PC-9 (cell line): Measurements from ENCODE around the gene SCP2. TPM values are rescaled to one million over a fixed set of nuclear protein-coding genes. Genes with fewer than 3 reads are reported as not detected.

Experiments
- BruUV-seq: library from RNA; stranded (reverse); fragments of 400-500 nt; replicated peaks from 2 replicates; lab custom pipeline; 2021; lab: Mats Ljungman, UMichigan
- CTCF ChIA-PET: fragments of 300-600 bp; sonication (Branson Sonifier 250); formaldehyde crosslinking; loops from one replicate; lab custom pipeline; 2022; ENCODE audit warnings: antibody characterized with exemption; lab: Charles Lee
- POLR2A ChIA-PET: fragments of 300-600 bp; sonication (Branson Sonifier 250); formaldehyde crosslinking; loops from one replicate; lab custom pipeline; 2022; ENCODE audit warnings: antibody characterized with exemption; ENCODE audit not compliant: unreplicated experiment; lab: Charles Lee
- DNase-seq, 2 experiments: peaks; one replicate each; pipeline versions ENCODE4 v3.0.0 to v3.0.0-alpha.2; 2015 to 2022; ENCODE audit warnings: mixed read lengths in 1 of 2
- H2AFZ ChIP-seq: fragments of 200-600 bp; sonication (generic); 2 replicates; pipeline ENCODE4 v1.8.1; 2017; ENCODE audit warnings: antibody characterized with exemption
- H3F3A ChIP-seq: fragments of 200-600 bp; sonication (generic); 2 replicates; pipeline ENCODE4 v1.8.1; 2017; ENCODE audit warnings: antibody characterized with exemption, mild to moderate bottlenecking, low read depth; ENCODE audit not compliant: insufficient read depth
- H3K27ac ChIP-seq: fragments of 200-600 bp; sonication (generic); 2 replicates; pipeline ENCODE4 v1.6.1; 2016; ENCODE audit warnings: mixed run types
- H3K27me3 ChIP-seq: fragments of 200-600 bp; sonication (generic); 2 replicates; pipeline ENCODE4 v1.6.1; 2016; ENCODE audit warnings: low read depth, mixed run types; ENCODE audit not compliant: insufficient read depth
- H3K36me3 ChIP-seq: fragments of 200-600 bp; sonication (generic); 2 replicates; pipeline ENCODE4 v1.6.1; 2016; ENCODE audit warnings: low read depth, mixed run types
- H3K4me1 ChIP-seq: fragments of 200-600 bp; sonication (generic); replicated peaks from 2 replicates; pipeline ENCODE4 v1.6.1; 2016; ENCODE audit warnings: mixed run types; ENCODE audit not compliant: insufficient read depth
- H3K4me2 ChIP-seq: fragments of 200-600 bp; sonication (generic); 2 replicates; pipeline ENCODE4 v1.6.1; 2017; ENCODE audit warnings: mixed run types
- H3K4me3 ChIP-seq: fragments of 200-600 bp; sonication (generic); 2 replicates; pipeline ENCODE4 v1.6.1; 2016; ENCODE audit warnings: mixed run types
- H3K79me2 ChIP-seq: fragments of 200-600 bp; sonication (generic); 2 replicates; pipeline ENCODE4 v1.6.1; 2017; ENCODE audit warnings: low read depth, mixed run types
- H3K9me2 ChIP-seq: fragments of 200-600 bp; sonication (generic); 2 replicates; pipeline ENCODE4 v1.8.1; 2017; ENCODE audit warnings: mild to moderate bottlenecking; ENCODE audit not compliant: insufficient read depth
- H3K9me3 ChIP-seq: fragments of 200-600 bp; sonication (generic); 2 replicates; pipeline ENCODE4 v1.8.1; 2016; ENCODE audit warnings: low read depth; ENCODE audit not compliant: insufficient read depth
- H4K20me1 ChIP-seq: fragments of 200-600 bp; sonication (generic); 2 replicates; pipeline ENCODE4 v1.8.1; 2017; ENCODE audit not compliant: insufficient read depth
- CTCF ChIP-seq: fragments of 200-600 bp; sonication (generic); conservative IDR thresholded peaks from 2 replicates; pipeline ENCODE4 v1.6.1; 2017; ENCODE audit warnings: mixed run types, antibody characterized with exemption, mild to moderate bottlenecking, moderate library complexity
- EZH2 ChIP-seq: fragments of 200-600 bp; sonication (generic); IDR thresholded peaks from 2 replicates; pipeline ENCODE4 v1.8.0; 2017; ENCODE audit warnings: antibody characterized with exemption, low read depth
- intact Hi-C: fragments of 100-400 bp; cut with micrococcal nuclease; formaldehyde crosslinking; loops from one replicate; pipeline ENCODE4 v1.10.0; 2022; ENCODE audit not compliant: unreplicated experiment
- total RNA-seq: library from RNA; stranded (reverse); gene quantifications from 2 replicates; pipeline ENCODE4 v1.2.3, GENCODE V29; 2021

The SCP2 gene
- total RNA-seq, 1 experiment from 2014 or later, result 87.8 TPM

- POLR2A ChIA-PET, result no interaction called here
- Histone ChIP-seq H2AFZ (no peak overlapping the region), H3K36me3 (no peaks in the 10 kb centered on the region), H3K9me2 (no peaks in the 10 kb centered on the region), H3K27me3 (no peaks in the 10 kb centered on the region), H3K79me2 (no peaks in the 10 kb centered on the region), H3K4me2 (no peak overlapping the region), H3K27ac (no peak overlapping the region), H3K4me1 (no peaks in the 10 kb centered on the region), H3F3A (no peaks in the 10 kb centered on the region), H3K9me3 (no peaks in the 10 kb centered on the region), H3K4me3 (no peak overlapping the region), H4K20me1 (no peaks in the 10 kb centered on the region)
- CTCF ChIA-PET, result no interaction called here
- no TSS peak for BruUV-seq
- no peak for TF ChIP-seq EZH2
- DNase-seq, result no peak
- intact Hi-C loops, result loop anchor here (10.0 kb wide), 1 partner anchor 89 kb away; no protein-coding TSS in a partner anchor
Observed at GRCh38 chr1:53085405-53085804, 158.3 kb downstream of the SCP2 start.

GRCh38 chr1:53086491-53087070, 159.5 kb downstream of the SCP2 start:
- CTCF ChIA-PET, result interaction anchor here (0.6 kb wide), 1 partner anchor 161 kb away, joined by 5 read pairs; no protein-coding TSS in a partner anchor
- Histone ChIP-seq H3K27me3 (no peaks in the 10 kb centered on the region), H3K9me3 (no peaks in the 10 kb centered on the region), H3F3A (no peaks in the 10 kb centered on the region), H3K9me2 (no peaks in the 10 kb centered on the region), H2AFZ (no peak overlapping the region), H3K4me2 (no peak overlapping the region), H4K20me1 (no peaks in the 10 kb centered on the region), H3K4me3 (no peak overlapping the region), H3K36me3 (no peaks in the 10 kb centered on the region), H3K4me1 (peaks cover 9% of the 10 kb centered on the region; the same call in 1 of the 2 replicates), H3K27ac (no peak overlapping the region), H3K79me2 (no peaks in the 10 kb centered on the region)
- no peak for DNase-seq
- POLR2A ChIA-PET, result interaction anchor here (0.6 kb wide), 1 partner anchor 252 kb away, joined by 3 read pairs; no protein-coding TSS in a partner anchor
- BruUV-seq, result no TSS peak
- intact Hi-C loops, result loop anchor here (10.0 kb wide), 1 partner anchor 88 kb away; no protein-coding TSS in a partner anchor
- TF ChIP-seq CTCF, result no peak
- no peak for TF ChIP-seq EZH2

- H3K27ac ChIP-seq, result no peak overlapping the region
- H3K4me1 ChIP-seq, result peaks cover 9% of the 10 kb centered on the region; the same call in 1 of the 2 replicates
- no peak overlapping the region for H3K4me2 ChIP-seq
- no peaks in the 10 kb centered on the region for H3K79me2 ChIP-seq
- H3K4me3 ChIP-seq, result no peak overlapping the region
- no peaks in the 10 kb centered on the region for H3K36me3 ChIP-seq
- BruUV-seq, result no TSS peak
- TF ChIP-seq EZH2, result no peak
- H3K9me3 ChIP-seq, result no peaks in the 10 kb centered on the region
- no peaks in the 10 kb centered on the region for H4K20me1 ChIP-seq
- intact Hi-C loops, result loop anchor here (10.0 kb wide), 1 partner anchor 87 kb away; no protein-coding TSS in a partner anchor
- no peak for DNase-seq
- ChIA-PET CTCF (interaction anchor here (0.6 kb wide), 1 partner anchor 162 kb away, joined by 5 read pairs; no protein-coding TSS in a partner anchor), POLR2A (interaction anchor here (0.5 to 0.6 kb wide), 2 partner anchors 14 to 253 kb away, joined by 3 to 5 read pairs; no protein-coding TSS in a partner anchor)
- no peaks in the 10 kb centered on the region for H3K27me3 ChIP-seq
- no peaks in the 10 kb centered on the region for H3K9me2 ChIP-seq
- no peak overlapping the region for H2AFZ ChIP-seq
- H3F3A ChIP-seq, result no peaks in the 10 kb centered on the region
Observed at GRCh38 chr1:53087332-53088285, 160.5 kb downstream of the SCP2 start.
